HepG2 (cell line): Measurements from ENCODE around the gene GGA2. TPM values are rescaled to one million over a fixed set of nuclear protein-coding genes. Genes with fewer than 3 reads are reported as not detected.

Source experiments
- ATAC-seq: fragments of 200-7000 bp; cut with Tn5 transposase; 3 replicates; pipeline ENCODE4 v1.9.1; 2020; ENCODE audit warnings: mild to moderate bottlenecking, moderate library complexity
- BruUV-seq: library from RNA; stranded (reverse); fragments of 400-500 nt; replicated peaks from 2 replicates; lab custom pipeline; 2021; lab: Mats Ljungman, UMichigan
- CTCF ChIA-PET: fragments of 300-600 bp; formaldehyde crosslinking; extraction: SDS; loops from one replicate; lab custom pipeline; 2021; ENCODE audit warnings: low total read pairs, inconsistent platforms, low intra/inter-chr PET ratio; lab: Yijun Ruan, JAX
- POLR2A ChIA-PET: fragments of 350-600 bp; sonication (Branson Sonifier 250); formaldehyde crosslinking; loops from one replicate; lab custom pipeline; 2020; ENCODE audit warnings: antibody characterized with exemption, inconsistent platforms; lab: Yijun Ruan, JAX
- DNase-seq: peaks from one replicate; pipeline ENCODE4 v3.0.0-alpha.2; 2015; ENCODE audit warnings: low spot score
- FAIRE-seq: peaks from 3 replicates; lab custom pipeline; 2011; peaks lifted over from hg19 to GRCh38; lab: Jason Lieb, UNC
- H2AFZ ChIP-seq: one replicate; pipeline ENCODE4 v1.6.1; 2011; ENCODE audit warnings: low read length, inconsistent platforms
- H3K27ac ChIP-seq: fragments of 300-600 bp; 3 replicates; pipeline ENCODE4 v1.8.0; 2011; ENCODE audit warnings: mixed run types, mild to moderate bottlenecking, mixed read lengths, low read length, inconsistent platforms; ENCODE audit not compliant: insufficient read depth; ENCODE audit errors: extremely low read length
- H3K27me3 ChIP-seq, 2 experiments: fragments of 200-600 bp in 1 of 2; 2 replicates in 1 of 2; 3 replicates in 1 of 2; pipeline versions ENCODE4 v1.6.0 to v1.8.0; 2011; ENCODE audit warnings: low read length in 2 of 2, mild to moderate bottlenecking in 2 of 2, moderate library complexity in 2 of 2, inconsistent platforms in 1 of 2; ENCODE audit not compliant: insufficient read depth in 2 of 2, control insufficient read depth in 1 of 2
- H3K36me3 ChIP-seq, 2 experiments: fragments of 200-600 bp in 1 of 2; replicated peaks in 1 of 2; 2 replicates in 1 of 2; 3 replicates in 1 of 2; pipeline versions ENCODE4 v1.5.1 to v1.8.0; 2011; ENCODE audit warnings: low read length in 2 of 2, inconsistent platforms in 1 of 2; ENCODE audit not compliant: insufficient read depth in 2 of 2, control insufficient read depth in 1 of 2
- H3K4me1 ChIP-seq: 2 replicates; pipeline ENCODE4 v1.5.1; 2012; ENCODE audit warnings: low read length, inconsistent platforms; ENCODE audit not compliant: insufficient read depth
- H3K4me2 ChIP-seq: 2 replicates; pipeline ENCODE4 v1.6.0; 2011; ENCODE audit warnings: low read depth, low read length, inconsistent platforms
- H3K4me3 ChIP-seq, 3 experiments: fragments of 200-600 bp in 1 of 3; sonication (generic), shearing (Covaris generic) in 1 of 3; replicated peaks in 1 of 3; 2 replicates each; pipeline ENCODE4 v1.5.1; 2011 to 2016; ENCODE audit warnings: low read length in 3 of 3, inconsistent platforms in 2 of 3, low read depth in 2 of 3, mild to moderate bottlenecking in 2 of 3, control low read depth in 1 of 3, mixed read lengths in 1 of 3; ENCODE audit not compliant: insufficient read depth in 1 of 3
- H3K79me2 ChIP-seq: one replicate; pipeline ENCODE4 v1.6.1; 2011; ENCODE audit warnings: low read length, inconsistent platforms; ENCODE audit not compliant: insufficient read depth
- H3K9ac ChIP-seq: 2 replicates; pipeline ENCODE4 v1.6.0; 2011; ENCODE audit warnings: mild to moderate bottlenecking, low read depth, low read length, inconsistent platforms; ENCODE audit not compliant: insufficient read depth
- H3K9me3 ChIP-seq: 2 replicates; pipeline ENCODE4 v1.5.1; 2012; ENCODE audit warnings: mild to moderate bottlenecking, low read length
- H4K20me1 ChIP-seq: 2 replicates; pipeline ENCODE4 v1.6.0; 2011; ENCODE audit warnings: inconsistent platforms, mild to moderate bottlenecking, low read length, moderate library complexity; ENCODE audit not compliant: insufficient read depth
- HOXA3 ChIP-seq: sonication (generic); formaldehyde crosslinking; IDR thresholded peaks from 2 replicates; pipeline ENCODE4 v1.5.0; 2020; ENCODE audit warnings: missing genetic modification reagents
- KMT2B ChIP-seq: IDR thresholded peaks from 2 replicates; pipeline ENCODE4 v1.6.1; 2016; ENCODE audit warnings: missing genetic modification reagents, missing compliant biosample characterization
- NR2F2 ChIP-seq: IDR thresholded peaks from 2 replicates; pipeline ENCODE4 v1.6.1; 2012; ENCODE audit warnings: low read depth, inconsistent platforms, borderline replicate concordance
- SAFB2 ChIP-seq: sonication (generic); formaldehyde crosslinking; IDR thresholded peaks from 2 replicates; pipeline ENCODE4 v1.5.1; 2020; ENCODE audit warnings: missing genetic modification reagents, low read depth, mild to moderate bottlenecking, borderline replicate concordance
- ZBTB10 ChIP-seq: sonication (generic); formaldehyde crosslinking; IDR thresholded peaks from 2 replicates; pipeline ENCODE4 v1.4.0; 2020; ENCODE audit warnings: missing genetic modification reagents, borderline replicate concordance
- ZNF512B ChIP-seq: sonication (generic); formaldehyde crosslinking; IDR thresholded peaks from 2 replicates; pipeline ENCODE4 v1.5.1; 2020; ENCODE audit warnings: missing genetic modification reagents, mild to moderate bottlenecking, borderline replicate concordance
- ZSCAN25 ChIP-seq: sonication (generic); formaldehyde crosslinking; IDR thresholded peaks from 2 replicates; pipeline ENCODE4 v1.8.0; 2022; ENCODE audit warnings: mild to moderate bottlenecking, missing genetic modification reagents
- WGBS: methylation state at CpG from one replicate; pipeline ENCODE4 v1.1.6; 2017; ENCODE audit warnings: low lambda C conversion rate; 5-methylcytosine and 5-hydroxymethylcytosine counted together
- in situ Hi-C: cut with HindIII; loops from 2 replicates; pipeline ENCODE4 v1.10.0; 2017; ENCODE audit warnings: low pct_unique_long_range_greater_than_20kb; ENCODE audit not compliant: extremely low pct_ligation_motif_present
- intact Hi-C: fragments of 100-400 bp; cut with micrococcal nuclease; formaldehyde crosslinking; loops from one replicate; pipeline ENCODE4 v1.10.0; 2022; ENCODE audit not compliant: unreplicated experiment
- polyA plus RNA-seq, 8 experiments: library from polyadenylated mRNA; depleted of rRNA in 3 of 8; stranded (reverse) in 7 of 8; unstranded in 1 of 8; fragments of >200 nt; fragmentation: Illumina TruSeq in 4 of 8; extraction: Trizol in 4 of 8; gene quantifications; 2 replicates each; pipeline versions ENCODE4 v1.2.1 to v1.2.3, GENCODE V29; 2011 to 2016; ENCODE audit warnings: low read depth in 4 of 8, missing spikeins in 1 of 8, mixed read lengths in 1 of 8; ENCODE audit not compliant: insufficient read depth in 1 of 8
- total RNA-seq, 5 experiments: library from RNA; depleted of rRNA; stranded (reverse); fragments of >200 nt; fragmentation: Illumina TruSeq; extraction: Trizol; gene quantifications; 2 replicates each; pipeline ENCODE4 v1.2.3, GENCODE V29; 2016; ENCODE audit warnings: low read depth in 1 of 5

The GGA2 gene
- total and polyA plus RNA-seq, 2 of the 13 experiments (the other 11 are each of a cell fraction or from before 2014, with no cell fraction given): 51.5 to 69.8 TPM

GRCh38 chr16:23499801-23500200 lies 10.5 kb downstream of the GGA2 start:
- TF ChIP-seq HOXA3 (CRISPR knock-in tag): no peak
- no peak for TF ChIP-seq KMT2B (CRISPR knock-in tag)
- no peak for TF ChIP-seq NR2F2
- TF ChIP-seq ZNF512B: 0 out of 2 replicates have a peak, but pooled peaks have one; percentile 56
- 0 out of 2 replicates have a peak, but pooled peaks have one; percentile 58 for TF ChIP-seq SAFB2 (CRISPR knock-in tag)
- no peaks in the 10 kb centered on the region for H3K27me3 ChIP-seq

GRCh38 chr16:23498863-23499262 lies 11.4 kb downstream of the GGA2 start:
- POLR2A ChIA-PET: interaction anchor here (1.2 to 1.6 kb wide), 2 partner anchors 10 to 41 kb away, joined by 4 to 5 read pairs; no protein-coding TSS in a partner anchor
- Histone ChIP-seq H3K79me2 (peaks cover 74% of the 10 kb centered on the region), H2AFZ (no peak overlapping the region), H3K4me3 (no peak overlapping the region), H3K36me3 (peaks cover 24 to 77% of the 10 kb centered on the region in 2 experiments), H3K4me2 (no peak overlapping the region), H3K9ac (no peak overlapping the region), H4K20me1 (peaks cover 68% of the 10 kb centered on the region), H3K27me3 (no peaks in the 10 kb centered on the region), H3K4me1 (peaks cover 25% of the 10 kb centered on the region), H3K9me3 (no peaks in the 10 kb centered on the region), H3K27ac (no peak overlapping the region)
- no TSS peak for BruUV-seq
- FAIRE-seq (no peak), ATAC-seq (no peak), DNase-seq (peak; percentile 44)
- intact Hi-C loops (no loop called here), in situ Hi-C loops (no loop called here)
- WGBS: 90% methylated on average over 11 of the region's 11 CpGs
- CTCF ChIA-PET: no interaction called here
- no peak for TF ChIP-seq ZBTB10 (CRISPR knock-in tag)
- 0 out of 2 replicates have a peak, but pooled peaks have one; percentile 49 for TF ChIP-seq ZSCAN25

More at GRCh38 chr16:23499801-23500200, 10.5 kb downstream of the GGA2 start:
- ATAC-seq (no peak), FAIRE-seq (no peak), DNase-seq (no peak)
- no TSS peak for BruUV-seq
- in situ Hi-C loops (no loop called here), intact Hi-C loops (no loop called here)
- WGBS: 95% methylated on average over 7 of the region's 7 CpGs
- Histone ChIP-seq H4K20me1 (peaks cover 77% of the 10 kb centered on the region), H2AFZ (no peak overlapping the region), H3K79me2 (peaks cover 84% of the 10 kb centered on the region), H3K9me3 (no peaks in the 10 kb centered on the region), H3K9ac (no peak overlapping the region), H3K27ac (no peak overlapping the region), H3K4me3 (no peak overlapping the region), H3K4me1 (peaks cover 34% of the 10 kb centered on the region), H3K36me3 (peaks cover 18 to 73% of the 10 kb centered on the region in 2 experiments), H3K4me2 (no peak overlapping the region)
- ChIA-PET POLR2A (interaction anchor here (0.7 to 1.3 kb wide), 3 partner anchors 9 to 58 kb away, joined by 3 to 5 read pairs (median 3); partner anchors contain the start of genes EARS2 and UBFD1), CTCF (no interaction called here)
